Stimulated activated naive CD8-positive, alpha-beta T cell treated with anti-CD3 and anti-CD28 coated beads, Interleukin-15, Interleukin-2, amounts not matched to agents 100 ng/mL and 50 ng/mL, for 24 hours (primary cell): ENCODE data around the gene SLC7A6.

Experiments
- H3K27ac Mint-ChIP-seq: one replicate; pipeline ENCODE4 v1.8.0; 2021; ENCODE audit warnings: mild to moderate bottlenecking, mixed read lengths
- H3K27me3 Mint-ChIP-seq: one replicate; pipeline ENCODE4 v1.8.0; 2021; ENCODE audit warnings: mixed read lengths
- H3K36me3 Mint-ChIP-seq: one replicate; pipeline ENCODE4 v1.8.0; 2021; ENCODE audit warnings: low read depth, mixed read lengths
- H3K4me1 Mint-ChIP-seq: one replicate; pipeline ENCODE4 v1.8.0; 2021; ENCODE audit warnings: low read depth, mixed read lengths
- H3K4me3 Mint-ChIP-seq: one replicate; pipeline ENCODE4 v1.8.0; 2021; ENCODE audit warnings: mild to moderate bottlenecking, mixed read lengths
- H3K9me3 Mint-ChIP-seq: one replicate; pipeline ENCODE4 v1.8.0; 2021; ENCODE audit warnings: mixed read lengths

Gene SLC7A6

GRCh38 chr16:68264128-68265077, at the start of gene SLC7A6:
TSS of gene SLC7A6 (plus strand) at chr16:68264526. CDS start at chr16:68274727, 10,201 bp downstream.
- Mint-ChIP-seq H3K27me3 (no peaks in the 10 kb centered on the region), H3K36me3 (peaks cover 16% of the 10 kb centered on the region), H3K9me3 (no peaks in the 10 kb centered on the region), H3K27ac (peak within 1 kb of the TSS; percentile 98), H3K4me3 (peak within 1 kb of the TSS; percentile 95), H3K4me1 (peaks cover 57% of the 10 kb centered on the region)

- Mint-ChIP-seq H3K4me3 (no peak overlapping the region), H3K27ac (peak overlapping the region; percentile 52), H3K9me3 (no peaks in the 10 kb centered on the region)
Observed at GRCh38 chr16:68214726-68215125, 49.6 kb upstream of the SLC7A6 start.

GRCh38 chr16:68215302-68215701, 49.0 kb upstream of the SLC7A6 start:
- H3K9me3 Mint-ChIP-seq = no peaks in the 10 kb centered on the region
- H3K27ac Mint-ChIP-seq = peak overlapping the region; percentile 38
- H3K27me3 Mint-ChIP-seq = no peaks in the 10 kb centered on the region
- H3K36me3 Mint-ChIP-seq = peaks cover 39% of the 10 kb centered on the region
- H3K4me1 Mint-ChIP-seq = peaks cover 33% of the 10 kb centered on the region
- H3K4me3 Mint-ChIP-seq = no peak overlapping the region

More at GRCh38 chr16:68214726-68215125, 49.6 kb upstream of the SLC7A6 start:
- peaks cover 34% of the 10 kb centered on the region for H3K36me3 Mint-ChIP-seq
- H3K27me3 Mint-ChIP-seq = no peaks in the 10 kb centered on the region
- H3K4me1 Mint-ChIP-seq = peaks cover 38% of the 10 kb centered on the region

- no peaks in the 10 kb centered on the region for H3K27me3 Mint-ChIP-seq
- peak overlapping the region; percentile 32 for H3K27ac Mint-ChIP-seq
- no peaks in the 10 kb centered on the region for H3K9me3 Mint-ChIP-seq
- H3K4me1 Mint-ChIP-seq = peaks cover 24% of the 10 kb centered on the region
- no peak overlapping the region for H3K4me3 Mint-ChIP-seq
- H3K36me3 Mint-ChIP-seq = peaks cover 41% of the 10 kb centered on the region
Observed at GRCh38 chr16:68216240-68216639, 48.1 kb upstream of the SLC7A6 start.

- Mint-ChIP-seq H3K27me3 (no peaks in the 10 kb centered on the region), H3K4me3 (no peak overlapping the region), H3K9me3 (no peaks in the 10 kb centered on the region), H3K36me3 (peaks cover 46% of the 10 kb centered on the region), H3K4me1 (peaks cover 11% of the 10 kb centered on the region), H3K27ac (peak overlapping the region; percentile 26)
Observed at GRCh38 chr16:68217506-68217905, 46.8 kb upstream of the SLC7A6 start.

GRCh38 chr16:68219725-68220351, 44.5 kb upstream of the SLC7A6 start:
- H3K27ac Mint-ChIP-seq = peak overlapping the region; percentile 53
- peaks cover 7% of the 10 kb centered on the region for H3K4me1 Mint-ChIP-seq
- peaks cover 47% of the 10 kb centered on the region for H3K36me3 Mint-ChIP-seq
- no peaks in the 10 kb centered on the region for H3K9me3 Mint-ChIP-seq
- H3K4me3 Mint-ChIP-seq = no peak overlapping the region
- no peaks in the 10 kb centered on the region for H3K27me3 Mint-ChIP-seq

- Mint-ChIP-seq H3K27ac (no peak overlapping the region), H3K4me3 (no peak overlapping the region), H3K27me3 (no peaks in the 10 kb centered on the region), H3K36me3 (peaks cover 55% of the 10 kb centered on the region), H3K4me1 (peaks cover 34% of the 10 kb centered on the region), H3K9me3 (no peaks in the 10 kb centered on the region)
Observed at GRCh38 chr16:68223072-68223471, 41.3 kb upstream of the SLC7A6 start.

- peak overlapping the region; percentile 63 for H3K27ac Mint-ChIP-seq
- no peaks in the 10 kb centered on the region for H3K27me3 Mint-ChIP-seq
- H3K4me3 Mint-ChIP-seq = no peak overlapping the region
- peaks cover 49% of the 10 kb centered on the region for H3K36me3 Mint-ChIP-seq
- peaks cover 46% of the 10 kb centered on the region for H3K4me1 Mint-ChIP-seq
- no peaks in the 10 kb centered on the region for H3K9me3 Mint-ChIP-seq
Observed at GRCh38 chr16:68226116-68226515, 38.2 kb upstream of the SLC7A6 start.

- Mint-ChIP-seq H3K36me3 (peaks cover 39% of the 10 kb centered on the region), H3K4me1 (peaks cover 46% of the 10 kb centered on the region), H3K27me3 (no peaks in the 10 kb centered on the region), H3K4me3 (peak overlapping the region; percentile 51), H3K27ac (peak overlapping the region; percentile 87), H3K9me3 (no peaks in the 10 kb centered on the region)
Observed at GRCh38 chr16:68227183-68227793, 37.0 kb upstream of the SLC7A6 start.

GRCh38 chr16:68227850-68228553, 36.3 kb upstream of the SLC7A6 start:
- H3K9me3 Mint-ChIP-seq = no peaks in the 10 kb centered on the region
- peaks cover 50% of the 10 kb centered on the region for H3K4me1 Mint-ChIP-seq
- H3K36me3 Mint-ChIP-seq = peaks cover 32% of the 10 kb centered on the region
- H3K4me3 Mint-ChIP-seq = peak overlapping the region; percentile 59
- H3K27ac Mint-ChIP-seq = peak overlapping the region; percentile 87
- H3K27me3 Mint-ChIP-seq = no peaks in the 10 kb centered on the region

GRCh38 chr16:68228652-68229051, 35.7 kb upstream of the SLC7A6 start:
- H3K4me1 Mint-ChIP-seq = peaks cover 55% of the 10 kb centered on the region
- H3K27me3 Mint-ChIP-seq = no peaks in the 10 kb centered on the region
- no peak overlapping the region for H3K4me3 Mint-ChIP-seq
- H3K36me3 Mint-ChIP-seq = peaks cover 32% of the 10 kb centered on the region
- no peak overlapping the region for H3K27ac Mint-ChIP-seq
- H3K9me3 Mint-ChIP-seq = no peaks in the 10 kb centered on the region

GRCh38 chr16:68229431-68230175, 34.7 kb upstream of the SLC7A6 start:
- Mint-ChIP-seq H3K4me3 (no peak overlapping the region), H3K4me1 (peaks cover 55% of the 10 kb centered on the region), H3K36me3 (peaks cover 32% of the 10 kb centered on the region), H3K27ac (peak overlapping the region; percentile 51), H3K9me3 (no peaks in the 10 kb centered on the region), H3K27me3 (no peaks in the 10 kb centered on the region)

GRCh38 chr16:68230176-68230571, 34.2 kb upstream of the SLC7A6 start:
- Mint-ChIP-seq H3K27ac (no peak overlapping the region), H3K4me1 (peaks cover 54% of the 10 kb centered on the region), H3K4me3 (no peak overlapping the region), H3K9me3 (no peaks in the 10 kb centered on the region), H3K36me3 (peaks cover 30% of the 10 kb centered on the region), H3K27me3 (no peaks in the 10 kb centered on the region)

- no peak overlapping the region for H3K4me3 Mint-ChIP-seq
- no peak overlapping the region for H3K27ac Mint-ChIP-seq
- H3K4me1 Mint-ChIP-seq = peaks cover 46% of the 10 kb centered on the region
- H3K27me3 Mint-ChIP-seq = no peaks in the 10 kb centered on the region
- H3K36me3 Mint-ChIP-seq = peaks cover 22% of the 10 kb centered on the region
- H3K9me3 Mint-ChIP-seq = no peaks in the 10 kb centered on the region
Observed at GRCh38 chr16:68230956-68231355, 33.4 kb upstream of the SLC7A6 start.
